GM12864 (cell line): Measurements from ENCODE around the gene PALMD.
A peak's percentile ranks its signal among the peaks of the same experiment; 100 is the strongest.

Experiments
- DNase-seq: peaks from one replicate; pipeline ENCODE4 v3.0.0-alpha.2; 2011; ENCODE audit warnings: low read depth
- H3K4me3 ChIP-seq: 2 replicates; pipeline ENCODE4 v1.5.1; 2011; ENCODE audit warnings: mild to moderate bottlenecking, low read depth, low read length, control low read depth
- CTCF ChIP-seq: IDR thresholded peaks from 2 replicates; pipeline ENCODE4 v1.5.1; 2011; ENCODE audit warnings: low read depth, mild to moderate bottlenecking, moderate library complexity, low read length, control low read depth, inconsistent platforms; ENCODE audit errors: missing control alignments

PALMD gene

GRCh38 chr1:99682291-99682751 is 36.4 kb downstream of the PALMD start:
- TF ChIP-seq CTCF = no peak
- DNase-seq = no peak
- no peak overlapping the region for H3K4me3 ChIP-seq

DNA sequence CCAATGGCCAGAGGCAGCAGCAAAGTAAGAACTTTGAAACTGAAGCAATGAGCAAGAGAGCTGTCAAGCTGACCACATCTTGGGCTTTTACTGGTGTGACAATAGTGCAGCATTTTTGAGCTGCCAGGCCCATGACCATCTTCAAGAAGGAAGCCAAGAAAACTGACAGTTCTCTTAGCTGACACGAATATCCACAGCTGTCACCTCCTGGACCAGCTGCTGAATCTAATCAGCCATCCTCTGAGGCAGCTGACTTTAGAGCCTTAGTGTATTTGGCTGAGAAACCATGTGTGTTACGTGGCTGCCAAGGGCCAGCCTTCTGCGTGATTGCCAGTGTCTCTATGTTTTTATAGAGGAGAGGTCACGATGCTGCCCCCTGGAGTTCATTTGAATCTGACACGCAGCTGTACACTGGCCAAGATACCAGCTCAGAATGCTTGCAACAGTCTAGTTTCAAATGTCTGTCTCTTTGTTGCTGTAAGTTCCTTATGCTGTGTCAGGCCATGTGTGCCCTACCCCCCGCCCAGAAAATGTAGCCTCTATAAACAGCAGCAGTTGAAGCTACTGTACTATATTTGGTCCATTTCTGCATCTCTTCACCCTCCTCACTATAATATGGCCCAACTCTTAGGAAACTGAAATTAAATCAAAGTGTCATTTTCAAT is 39.7 kb downstream of the PALMD start:
- peak; percentile 36 for DNase-seq
- no peak overlapping the region for H3K4me3 ChIP-seq
- peak; percentile 84 for TF ChIP-seq CTCF

DNA sequence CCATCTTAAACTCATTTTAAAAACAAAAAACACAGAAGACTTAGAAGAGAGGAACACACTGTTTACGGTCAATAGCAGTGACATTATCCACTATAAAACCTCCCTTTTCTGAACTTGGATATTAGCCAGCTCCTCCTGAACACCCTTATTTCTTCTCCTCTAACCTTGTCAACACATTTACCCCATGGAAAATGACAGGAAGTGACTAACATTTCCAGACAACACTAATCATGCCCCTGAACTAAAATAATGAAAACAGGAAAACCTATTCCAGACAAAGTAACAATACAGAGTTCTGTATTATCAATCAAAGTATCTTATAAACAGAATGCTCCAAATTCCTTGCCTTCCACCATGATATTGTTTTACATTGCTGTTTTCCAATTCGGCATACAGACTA is 45.3 kb downstream of the PALMD start:
- no peak for TF ChIP-seq CTCF
- DNase-seq = no peak
- no peak overlapping the region for H3K4me3 ChIP-seq

DNA sequence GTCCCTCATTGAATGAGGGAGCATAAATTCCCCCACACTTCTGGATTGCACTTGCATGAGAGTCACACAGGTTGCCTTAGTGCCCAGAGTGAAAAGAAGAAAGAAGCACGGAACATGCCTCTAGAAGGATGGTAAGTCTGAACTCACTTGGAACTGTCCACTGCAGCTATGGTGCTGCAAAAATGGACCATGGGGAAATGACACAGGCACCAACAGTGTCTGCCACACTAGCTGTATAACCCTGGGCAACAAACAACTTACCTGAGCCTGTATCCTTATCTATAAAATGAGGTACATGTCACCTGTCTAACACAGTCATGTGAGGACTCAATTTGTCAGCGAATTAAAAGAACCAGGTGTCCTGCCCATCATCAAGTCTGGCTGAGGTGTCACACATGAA is 50.7 kb downstream of the PALMD start:
- no peak overlapping the region for H3K4me3 ChIP-seq
- DNase-seq = no peak
- no peak for TF ChIP-seq CTCF

GRCh38 chr1:99697580-99697979 is 51.7 kb downstream of the PALMD start:
- no peak for DNase-seq
- TF ChIP-seq CTCF = no peak
- H3K4me3 ChIP-seq = no peak overlapping the region

- no peak for TF ChIP-seq CTCF
- H3K4me3 ChIP-seq = no peak overlapping the region
- no peak for DNase-seq
Observed at GRCh38 chr1:99700020-99700419, 54.1 kb downstream of the PALMD start.

- no peak overlapping the region for H3K4me3 ChIP-seq
- DNase-seq = no peak
- TF ChIP-seq CTCF = no peak
Observed at GRCh38 chr1:99702221-99702620, 56.3 kb downstream of the PALMD start.
